HepG2 (cell line): ENCODE results near the gene CNR2.

ENCODE experiments used
- POGZ ChIP-seq: sonication (generic); formaldehyde crosslinking; IDR thresholded peaks from 2 replicates; pipeline ENCODE4 v1.4.0; 2020; ENCODE audit warnings: mild to moderate bottlenecking, missing genetic modification reagents
- ZNF564 ChIP-seq: sonication (generic); formaldehyde crosslinking; IDR thresholded peaks from 2 replicates; pipeline ENCODE4 v1.8.1; 2023; ENCODE audit warnings: mild to moderate bottlenecking, missing genetic modification reagents
- ZNF629 ChIP-seq: sonication (generic); formaldehyde crosslinking; conservative IDR thresholded peaks from 2 replicates; pipeline ENCODE4 v1.5.0; 2020; ENCODE audit warnings: missing genetic modification reagents

DNA sequence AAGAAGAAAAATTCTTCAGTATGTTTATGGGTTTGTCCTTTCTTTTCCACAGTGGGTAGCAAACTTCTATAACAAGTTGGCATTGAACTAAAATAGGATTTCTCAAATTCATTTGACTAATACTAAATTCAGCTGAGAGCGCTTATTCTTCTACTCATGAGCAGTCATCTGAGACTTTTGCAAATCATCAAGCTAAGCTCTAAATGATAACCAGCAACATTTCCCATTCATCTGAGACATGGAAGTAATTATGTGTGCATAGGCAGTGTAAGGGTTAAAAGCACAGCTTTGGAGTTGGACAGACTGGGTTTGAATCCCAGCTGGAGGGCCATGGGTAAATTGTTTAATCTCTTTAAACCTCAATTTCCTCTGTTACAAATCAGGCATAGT lies 18.3 kb upstream of the CNR2 start:
- TF ChIP-seq ZNF629 = no peak
- TF ChIP-seq ZNF564 (CRISPR knock-in tag) = no peak
- no peak for TF ChIP-seq POGZ (CRISPR knock-in tag)
